ENCODE measurements around the gene CMTM1. TPM values are rescaled to one million over a fixed set of nuclear protein-coding genes. Genes with fewer than 3 reads are reported as not detected.
A peak's percentile ranks its signal among the peaks of the same experiment; 100 is the strongest.

The CMTM1 gene
- total RNA-seq, 1 experiment from 2014 or later = 5.8 TPM

- H3K9ac ChIP-seq (ENCODE audit: low read length) = no peak overlapping the region
- H3K9me3 ChIP-seq (ENCODE audit: low read length) = no peaks in the 10 kb centered on the region
- no peak overlapping the region for H3K27ac ChIP-seq (ENCODE audit: low read length)
- H3K4me3 ChIP-seq (ENCODE audit: low read length) = no peak overlapping the region
- no peaks in the 10 kb centered on the region for H3K36me3 ChIP-seq (ENCODE audit: insufficient read depth, low read length)
- no peaks in the 10 kb centered on the region for H3K79me2 ChIP-seq (ENCODE audit: low read length)
- no peak for DNase-seq
- H4K20me1 ChIP-seq (ENCODE audit: insufficient read depth, low read depth, low read length) = no peaks in the 10 kb centered on the region
- no peak overlapping the region for H3K4me2 ChIP-seq (ENCODE audit: low read depth, low read length, poor library complexity, severe bottlenecking)
- H3K27me3 ChIP-seq (ENCODE audit: low read length) = no peaks in the 10 kb centered on the region
- H3K9me2 ChIP-seq (replicated peaks; ENCODE audit: insufficient read depth, low read length) = no peaks in the 10 kb centered on the region
- H2AFZ ChIP-seq (ENCODE audit: low read length) = no peak overlapping the region
- peaks cover 16% of the 10 kb centered on the region for H3K4me1 ChIP-seq (ENCODE audit: low read length)
These were observed 44.1 kb upstream of the CMTM1 start for GRCh38 chr16:66521951-66522771.

- Histone ChIP-seq H3K79me2 (ENCODE audit: low read length) (no peaks in the 10 kb centered on the region), H3K4me3 (ENCODE audit: low read length) (no peak overlapping the region), H3K9ac (ENCODE audit: low read length) (no peak overlapping the region), H3K9me2 (replicated peaks; ENCODE audit: insufficient read depth, low read length) (no peaks in the 10 kb centered on the region), H3K27me3 (ENCODE audit: low read length) (no peaks in the 10 kb centered on the region), H3K4me1 (ENCODE audit: low read length) (peaks cover 10% of the 10 kb centered on the region), H3K9me3 (ENCODE audit: low read length) (no peaks in the 10 kb centered on the region), H3K27ac (ENCODE audit: low read length) (no peak overlapping the region), H2AFZ (ENCODE audit: low read length) (no peak overlapping the region), H4K20me1 (ENCODE audit: insufficient read depth, low read depth, low read length) (no peaks in the 10 kb centered on the region), H3K4me2 (ENCODE audit: low read depth, low read length, poor library complexity, severe bottlenecking) (no peak overlapping the region), H3K36me3 (ENCODE audit: insufficient read depth, low read length) (no peaks in the 10 kb centered on the region)
- no peak for DNase-seq
These were observed 43.2 kb upstream of the CMTM1 start for GRCh38 chr16:66522816-66523590.

GRCh38 chr16:66523861-66524354, 42.3 kb upstream of the CMTM1 start:
- Histone ChIP-seq H3K27me3 (ENCODE audit: low read length) (no peaks in the 10 kb centered on the region), H3K9me3 (ENCODE audit: low read length) (no peaks in the 10 kb centered on the region), H2AFZ (ENCODE audit: low read length) (no peak overlapping the region), H3K4me3 (ENCODE audit: low read length) (no peak overlapping the region), H3K4me2 (ENCODE audit: low read depth, low read length, poor library complexity, severe bottlenecking) (no peak overlapping the region), H3K9ac (ENCODE audit: low read length) (no peak overlapping the region), H3K79me2 (ENCODE audit: low read length) (no peaks in the 10 kb centered on the region), H3K27ac (ENCODE audit: low read length) (no peak overlapping the region), H3K4me1 (ENCODE audit: low read length) (peaks cover 10% of the 10 kb centered on the region), H3K9me2 (replicated peaks; ENCODE audit: insufficient read depth, low read length) (no peaks in the 10 kb centered on the region), H4K20me1 (ENCODE audit: insufficient read depth, low read depth, low read length) (no peaks in the 10 kb centered on the region), H3K36me3 (ENCODE audit: insufficient read depth, low read length) (no peaks in the 10 kb centered on the region)
- DNase-seq = no peak

DNA sequence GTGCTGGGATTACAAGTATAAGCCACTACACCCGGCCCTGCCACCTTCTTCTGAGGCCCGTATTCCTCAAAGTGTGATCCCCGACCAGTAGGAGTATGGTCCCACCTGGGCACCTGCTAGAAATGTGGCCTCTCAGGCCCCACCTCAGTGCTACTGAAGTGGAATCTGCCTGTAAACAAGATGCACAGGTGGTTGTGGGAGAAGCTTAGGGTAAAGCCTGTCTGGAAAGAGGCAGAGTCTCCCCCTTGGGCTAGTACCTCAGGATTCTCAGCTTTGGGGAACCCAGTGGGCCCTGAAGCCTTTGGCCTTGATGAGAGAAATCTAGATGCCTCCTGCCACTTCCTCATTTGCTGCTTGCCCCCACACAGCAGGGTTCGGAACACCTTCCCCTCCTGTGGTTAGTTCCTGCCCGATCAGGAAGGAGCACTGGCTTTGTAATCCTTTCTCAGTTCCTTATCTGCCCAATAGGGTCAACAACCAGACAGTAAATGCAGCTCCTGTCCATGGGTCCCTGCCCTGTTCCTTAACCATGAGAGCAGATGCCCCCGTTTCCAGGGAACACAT, 41.6 kb upstream of the CMTM1 start:
- H3K9me2 ChIP-seq (replicated peaks; ENCODE audit: insufficient read depth, low read length) = no peaks in the 10 kb centered on the region
- H2AFZ ChIP-seq (ENCODE audit: low read length) = no peak overlapping the region
- peak; percentile 61 for DNase-seq
- no peaks in the 10 kb centered on the region for H3K9me3 ChIP-seq (ENCODE audit: low read length)
- no peaks in the 10 kb centered on the region for H3K27me3 ChIP-seq (ENCODE audit: low read length)
- H3K36me3 ChIP-seq (ENCODE audit: insufficient read depth, low read length) = no peaks in the 10 kb centered on the region
- no peaks in the 10 kb centered on the region for H3K79me2 ChIP-seq (ENCODE audit: low read length)
- peak overlapping the region; percentile 11; the same call in 1 of the 2 replicates for H3K9ac ChIP-seq (ENCODE audit: low read length)
- H3K4me2 ChIP-seq (ENCODE audit: low read depth, low read length, poor library complexity, severe bottlenecking) = no peak overlapping the region
- no peak overlapping the region for H3K27ac ChIP-seq (ENCODE audit: low read length)
- H3K4me1 ChIP-seq (ENCODE audit: low read length) = peaks cover 10% of the 10 kb centered on the region
- H3K4me3 ChIP-seq (ENCODE audit: low read length) = no peak overlapping the region
- no peaks in the 10 kb centered on the region for H4K20me1 ChIP-seq (ENCODE audit: insufficient read depth, low read depth, low read length)

DNA sequence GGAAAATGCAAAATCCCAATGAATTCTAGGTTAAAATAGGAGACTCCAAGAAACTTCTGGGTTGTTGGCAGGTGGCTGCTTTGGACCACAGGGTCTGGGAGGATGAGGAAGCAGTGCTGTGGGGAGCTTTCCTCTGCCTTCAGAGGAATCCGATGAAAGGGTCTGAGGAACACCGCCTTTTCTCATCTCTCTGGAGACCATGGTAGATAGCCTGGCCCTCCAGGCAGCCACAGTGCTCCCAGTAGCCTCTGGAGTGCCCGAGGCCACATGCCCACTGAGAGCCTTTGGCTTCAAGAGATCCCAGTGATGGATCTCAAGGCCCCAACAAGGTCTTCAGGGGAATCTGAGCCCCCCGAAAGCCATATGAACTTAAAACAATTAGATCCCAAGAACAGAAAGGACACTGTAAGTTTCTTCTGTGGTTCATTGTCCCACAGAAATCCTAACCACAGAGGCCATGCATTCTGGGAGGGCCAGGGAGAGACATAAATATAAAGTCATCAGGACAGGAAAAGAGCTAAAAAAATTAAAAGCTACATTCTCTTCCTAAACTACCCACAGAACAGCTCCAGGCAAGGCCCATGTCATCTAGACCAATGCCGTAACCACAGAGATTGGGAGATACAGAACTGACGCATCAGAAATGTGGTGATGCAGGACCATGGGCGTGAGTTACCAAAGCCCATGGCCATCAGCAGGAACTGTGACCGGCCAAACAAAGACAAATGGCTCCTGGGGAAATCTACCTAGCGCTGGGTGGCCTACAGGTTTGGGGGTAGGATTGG, 40.7 kb upstream of the CMTM1 start:
- no peak overlapping the region for H2AFZ ChIP-seq (ENCODE audit: low read length)
- no peak overlapping the region for H3K4me2 ChIP-seq (ENCODE audit: low read depth, low read length, poor library complexity, severe bottlenecking)
- no peak overlapping the region for H3K4me3 ChIP-seq (ENCODE audit: low read length)

DNA sequence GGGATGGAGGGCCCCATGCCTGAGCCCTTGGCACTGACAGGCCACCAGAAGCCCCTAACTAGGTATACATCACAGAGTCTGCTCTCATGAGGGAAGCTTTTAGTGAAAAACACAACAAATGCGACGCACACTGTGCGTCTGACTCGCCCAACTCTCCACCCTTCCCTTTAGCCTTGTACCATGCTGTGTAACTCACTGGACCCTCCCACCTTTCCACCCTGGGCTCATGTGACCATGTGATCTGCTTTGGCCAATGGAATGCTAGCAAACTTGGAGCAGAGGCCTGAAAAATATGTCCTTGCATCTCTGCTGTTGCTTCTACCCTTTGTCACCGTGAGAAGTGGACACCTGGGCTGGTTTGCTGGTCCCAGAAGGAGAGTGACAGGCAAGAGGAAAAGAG, 37.9 kb upstream of the CMTM1 start:
- Histone ChIP-seq H3K79me2 (ENCODE audit: low read length) (no peaks in the 10 kb centered on the region), H2AFZ (ENCODE audit: low read length) (no peak overlapping the region), H3K9me3 (ENCODE audit: low read length) (no peaks in the 10 kb centered on the region), H3K27me3 (ENCODE audit: low read length) (no peaks in the 10 kb centered on the region), H3K4me3 (ENCODE audit: low read length) (no peak overlapping the region), H3K36me3 (ENCODE audit: insufficient read depth, low read length) (no peaks in the 10 kb centered on the region), H3K9ac (ENCODE audit: low read length) (no peak overlapping the region), H3K4me2 (ENCODE audit: low read depth, low read length, poor library complexity, severe bottlenecking) (no peak overlapping the region), H3K4me1 (ENCODE audit: low read length) (peaks cover 7% of the 10 kb centered on the region), H3K9me2 (replicated peaks; ENCODE audit: insufficient read depth, low read length) (no peaks in the 10 kb centered on the region), H3K27ac (ENCODE audit: low read length) (no peak overlapping the region), H4K20me1 (ENCODE audit: insufficient read depth, low read depth, low read length) (no peaks in the 10 kb centered on the region)
- no peak for DNase-seq

More for the DNA sequence above, 40.7 kb upstream of the CMTM1 start:
- Histone ChIP-seq H3K9me2 (replicated peaks; ENCODE audit: insufficient read depth, low read length) (no peaks in the 10 kb centered on the region), H3K9ac (ENCODE audit: low read length) (no peak overlapping the region), H3K27ac (ENCODE audit: low read length) (no peak overlapping the region), H4K20me1 (ENCODE audit: insufficient read depth, low read depth, low read length) (no peaks in the 10 kb centered on the region), H3K9me3 (ENCODE audit: low read length) (no peaks in the 10 kb centered on the region), H3K79me2 (ENCODE audit: low read length) (no peaks in the 10 kb centered on the region), H3K4me1 (ENCODE audit: low read length) (peaks cover 10% of the 10 kb centered on the region), H3K36me3 (ENCODE audit: insufficient read depth, low read length) (no peaks in the 10 kb centered on the region), H3K27me3 (ENCODE audit: low read length) (no peaks in the 10 kb centered on the region)
- no peak for DNase-seq

DNA sequence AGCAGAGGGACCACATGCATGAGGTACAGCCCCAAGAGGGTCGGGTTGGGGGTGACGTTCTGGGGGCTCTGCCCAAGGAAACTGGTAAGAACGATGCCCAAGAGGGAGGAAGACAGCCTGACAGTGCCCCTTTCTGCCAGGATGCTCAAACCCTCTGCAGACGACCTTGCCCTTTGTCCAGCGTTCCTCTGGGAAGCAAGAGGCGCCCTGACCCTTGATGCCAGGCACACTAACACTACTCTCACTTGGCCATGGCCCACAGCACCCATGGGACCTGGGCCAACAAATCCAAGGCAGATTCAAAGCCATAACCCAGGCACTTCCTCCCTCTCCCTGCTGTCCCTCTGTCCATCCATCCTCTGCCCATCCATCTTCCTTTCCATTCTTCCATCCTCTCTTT, 36.8 kb upstream of the CMTM1 start:
- Histone ChIP-seq H3K9me3 (ENCODE audit: low read length) (no peaks in the 10 kb centered on the region), H3K4me2 (ENCODE audit: low read depth, low read length, poor library complexity, severe bottlenecking) (no peak overlapping the region), H3K9me2 (replicated peaks; ENCODE audit: insufficient read depth, low read length) (no peaks in the 10 kb centered on the region), H3K27ac (ENCODE audit: low read length) (no peak overlapping the region), H3K4me1 (ENCODE audit: low read length) (peaks cover 6% of the 10 kb centered on the region), H4K20me1 (ENCODE audit: insufficient read depth, low read depth, low read length) (no peaks in the 10 kb centered on the region), H3K36me3 (ENCODE audit: insufficient read depth, low read length) (no peaks in the 10 kb centered on the region), H2AFZ (ENCODE audit: low read length) (no peak overlapping the region), H3K9ac (ENCODE audit: low read length) (no peak overlapping the region), H3K27me3 (ENCODE audit: low read length) (no peaks in the 10 kb centered on the region), H3K4me3 (ENCODE audit: low read length) (no peak overlapping the region), H3K79me2 (ENCODE audit: low read length) (no peaks in the 10 kb centered on the region)
- no peak for DNase-seq
